HG03066 (cell line): ENCODE data around the gene RPN2.
"Not testable (repeated sequence)": the region's sequence is repeated elsewhere in the genome, so short reads cannot be mapped to it uniquely, and the experiment has no call there.

Experiments used
- ATAC-seq: cut with Tn5 transposase; IDR thresholded peaks from one replicate; pipeline ENCODE4 v1.9.1; 2021; ENCODE audit warnings: low read depth; ENCODE audit not compliant: unreplicated experiment

Gene RPN2

DNA sequence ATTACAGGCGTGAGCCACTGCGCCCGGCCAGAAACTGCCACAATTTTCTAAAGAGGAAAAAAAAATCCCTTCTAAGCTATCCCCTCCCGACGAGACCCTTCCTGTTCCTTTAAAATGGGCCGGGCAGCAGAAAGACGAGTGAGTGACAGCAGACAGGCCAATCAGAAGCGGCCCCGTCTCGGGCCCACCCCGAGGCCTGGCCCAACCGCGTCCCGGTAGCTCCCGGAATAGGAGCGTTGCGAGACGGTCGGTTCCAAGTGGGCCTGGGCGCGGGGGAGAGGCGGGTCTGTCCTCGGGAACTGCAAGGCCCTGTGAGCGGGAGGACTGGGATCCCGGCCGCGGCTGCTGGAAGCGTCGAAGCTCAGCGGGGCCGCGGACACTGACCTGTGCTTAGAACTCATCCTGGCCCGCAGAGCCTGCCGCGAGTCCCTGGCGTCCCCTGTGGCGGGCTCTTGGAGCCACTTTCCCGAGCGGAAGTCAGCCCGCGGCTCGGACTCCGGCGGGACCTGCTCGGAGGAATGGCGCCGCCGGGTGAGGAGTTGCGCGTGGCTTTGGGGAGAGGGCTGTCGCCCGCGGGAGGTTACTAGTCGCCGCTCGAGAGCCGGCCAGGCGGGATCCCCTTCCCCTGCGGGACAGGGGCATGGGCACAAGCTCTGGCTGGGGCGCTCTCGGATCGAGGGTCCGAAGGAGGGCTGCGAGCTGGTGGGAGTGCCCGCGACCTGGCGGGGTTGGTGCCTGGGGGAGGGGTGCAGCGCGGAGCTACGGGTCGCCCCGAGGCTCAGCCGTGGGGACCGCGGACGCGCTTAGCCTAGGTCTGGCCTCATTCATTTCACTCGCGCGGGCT is at the start of gene RPN2, which contains the start of gene MROH8:
RPN2 (plus strand) TSS at position 492 of the 844 bp plus-strand sequence; CDS start at position 519, 27 bp downstream.
MROH8 (minus strand) TSS at position 710 of the 844 bp plus-strand sequence.
- peak; percentile 89 for ATAC-seq

- ATAC-seq, result no peak
Measured at GRCh38 chr20:37131486-37131885, 47.6 kb upstream of the RPN2 start.

- no peak for ATAC-seq
Measured at GRCh38 chr20:37133952-37134351, 45.2 kb upstream of the RPN2 start.

GRCh38 chr20:37137547-37137946 is 41.6 kb upstream of the RPN2 start:
- ATAC-seq, result no peak

DNA sequence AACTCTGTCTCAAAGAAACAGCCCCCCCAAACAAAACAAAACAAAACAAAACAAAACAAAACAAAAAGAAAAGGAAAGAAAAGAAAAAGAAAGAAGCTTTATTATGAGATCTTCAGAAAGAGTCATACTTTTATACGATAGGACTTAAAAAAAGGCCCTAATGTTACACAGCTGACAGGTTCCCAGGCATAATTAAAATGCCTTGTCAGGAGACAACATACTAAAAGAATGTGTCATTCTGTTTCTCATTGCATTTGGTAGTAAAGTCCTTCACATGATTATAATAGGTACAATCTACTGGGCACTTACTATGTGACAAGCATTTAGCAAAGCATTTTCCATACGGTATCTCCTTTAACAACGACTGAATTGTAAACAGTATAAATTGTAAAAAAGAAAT is 36.4 kb upstream of the RPN2 start:
- ATAC-seq, result no peak

- no peak for ATAC-seq
Measured at GRCh38 chr20:37144856-37145404, 34.2 kb upstream of the RPN2 start.

- ATAC-seq, result no peak
Measured at GRCh38 chr20:37147250-37147649, 31.9 kb upstream of the RPN2 start.

DNA sequence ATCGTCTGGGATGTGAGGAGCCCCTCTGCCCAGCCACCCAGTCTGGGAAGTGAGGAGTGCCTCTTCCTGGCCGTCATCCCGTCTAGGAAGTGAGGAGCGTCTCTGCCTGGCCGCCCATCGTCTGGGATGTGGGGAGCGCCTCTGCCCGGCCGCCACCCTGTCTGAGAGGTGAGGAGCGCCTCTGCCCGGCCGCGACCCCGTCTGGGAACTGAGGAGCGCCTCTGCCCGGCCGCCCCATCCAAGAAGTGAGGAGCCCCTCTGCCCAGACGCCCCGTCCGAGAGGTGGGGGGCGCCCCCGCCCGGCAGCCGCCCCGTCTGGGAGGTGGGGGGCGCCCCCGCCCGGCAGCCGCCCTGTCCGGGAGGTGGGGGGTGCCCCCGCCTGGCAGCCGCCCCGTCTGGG is 28.3 kb upstream of the RPN2 start:
- not testable (repeated sequence) for ATAC-seq

DNA sequence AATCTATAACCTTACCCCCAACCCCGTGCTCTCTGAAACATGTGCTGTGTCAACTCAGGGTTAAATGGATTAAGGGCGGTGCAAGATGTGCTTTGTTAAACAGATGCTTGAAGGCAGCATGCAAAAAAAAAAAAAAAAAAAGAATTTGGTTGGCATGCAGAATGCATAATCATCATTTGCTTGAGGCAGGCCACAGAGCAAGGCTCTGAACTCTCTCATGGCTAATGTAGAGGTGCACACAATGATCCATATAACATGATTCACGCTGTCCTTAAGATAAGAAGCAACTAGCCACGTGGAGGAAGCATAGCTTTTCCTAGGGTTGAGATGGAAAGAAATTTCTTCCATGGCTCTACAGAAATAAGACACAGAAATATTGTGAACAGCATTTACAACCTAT is 27.6 kb upstream of the RPN2 start:
- no peak for ATAC-seq

DNA sequence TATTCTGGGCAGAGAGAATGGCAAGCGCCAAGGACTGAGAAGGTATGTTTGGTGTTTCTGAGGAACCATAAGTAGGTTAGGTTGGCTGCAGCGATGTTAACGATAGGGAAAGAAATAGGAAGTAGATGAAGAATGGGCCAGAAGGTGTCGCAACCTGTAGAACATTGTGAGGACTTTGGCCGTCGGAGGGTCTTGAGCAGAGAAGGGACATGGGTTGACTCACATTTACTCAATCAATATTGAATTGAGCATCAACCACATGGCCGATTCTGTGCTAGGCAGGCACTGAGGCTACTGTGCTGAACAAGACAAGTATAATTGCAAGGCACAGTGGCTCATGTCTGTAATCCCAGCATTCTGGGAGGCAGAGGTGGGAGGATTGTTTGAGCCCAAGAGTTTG is 26.8 kb upstream of the RPN2 start:
- ATAC-seq, result no peak

DNA sequence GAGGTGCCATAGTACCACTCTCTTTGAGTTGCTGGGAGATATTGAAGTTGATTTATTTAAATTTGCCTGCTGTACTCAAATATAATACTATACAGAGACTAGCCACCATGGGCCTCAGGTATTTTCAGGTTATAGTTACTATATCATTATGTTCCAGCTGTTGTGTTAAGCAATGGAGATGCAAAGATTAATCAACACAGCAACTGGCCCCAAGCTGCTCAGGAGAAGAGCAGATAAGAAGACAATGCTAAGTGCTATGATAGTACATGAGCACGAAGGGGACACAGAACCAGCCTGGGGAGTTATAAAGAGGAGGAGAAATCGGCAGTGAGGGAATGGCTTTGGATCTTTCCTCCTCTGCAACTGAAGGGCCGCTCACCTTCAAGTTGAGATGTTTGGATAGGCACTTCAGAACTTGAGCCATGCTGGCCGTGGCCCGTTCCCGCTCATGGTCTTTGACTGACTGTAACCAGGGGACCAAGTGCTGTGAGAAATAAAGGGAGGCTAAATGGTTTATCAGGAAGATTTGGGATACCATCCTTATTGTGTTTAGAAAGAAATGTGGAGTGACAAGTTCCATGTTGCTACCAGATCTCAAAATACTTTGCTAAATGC is 24.3 kb upstream of the RPN2 start:
- ATAC-seq, result no peak

DNA sequence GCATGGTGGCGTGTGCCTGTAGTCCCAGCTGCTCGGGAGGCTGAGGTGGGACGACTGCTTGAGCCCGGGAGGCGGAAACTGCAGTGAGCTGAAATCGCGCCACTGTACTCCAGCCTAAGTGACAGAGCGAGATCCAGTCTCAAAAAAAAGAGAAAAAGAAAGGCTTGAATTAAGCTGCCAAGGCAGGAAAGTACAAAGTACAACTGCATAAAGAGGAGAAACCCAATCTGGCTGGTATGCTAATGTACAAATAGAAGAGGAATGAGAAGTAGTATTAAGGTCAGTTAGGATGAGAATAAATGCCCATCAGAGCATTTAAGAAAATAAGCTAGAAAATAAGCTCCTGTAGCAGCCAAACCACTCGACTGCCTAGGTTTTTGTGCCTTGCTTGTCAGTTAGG is 23.1 kb upstream of the RPN2 start:
- ATAC-seq, result no peak

DNA sequence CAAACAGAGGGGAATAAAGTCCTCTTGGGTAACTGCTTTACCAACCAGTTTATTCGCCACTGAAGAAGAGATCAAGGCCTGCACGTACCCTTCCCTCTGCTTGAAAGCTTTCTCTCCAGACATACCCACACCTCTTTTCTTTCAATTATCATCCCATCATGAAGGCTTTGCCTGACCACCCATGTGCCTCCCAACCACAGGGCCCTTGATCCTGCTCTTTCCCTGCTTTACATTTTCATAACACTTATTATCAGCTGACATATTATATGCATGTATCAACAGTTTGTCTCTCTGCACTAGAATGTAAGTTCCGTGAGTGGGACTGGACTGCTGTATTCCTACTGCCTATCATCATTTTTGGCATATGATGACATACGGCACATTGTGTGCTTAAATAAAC is 20.9 kb upstream of the RPN2 start:
- no peak for ATAC-seq

- ATAC-seq, result no peak
Measured at GRCh38 chr20:37160683-37161082, 18.4 kb upstream of the RPN2 start.

DNA sequence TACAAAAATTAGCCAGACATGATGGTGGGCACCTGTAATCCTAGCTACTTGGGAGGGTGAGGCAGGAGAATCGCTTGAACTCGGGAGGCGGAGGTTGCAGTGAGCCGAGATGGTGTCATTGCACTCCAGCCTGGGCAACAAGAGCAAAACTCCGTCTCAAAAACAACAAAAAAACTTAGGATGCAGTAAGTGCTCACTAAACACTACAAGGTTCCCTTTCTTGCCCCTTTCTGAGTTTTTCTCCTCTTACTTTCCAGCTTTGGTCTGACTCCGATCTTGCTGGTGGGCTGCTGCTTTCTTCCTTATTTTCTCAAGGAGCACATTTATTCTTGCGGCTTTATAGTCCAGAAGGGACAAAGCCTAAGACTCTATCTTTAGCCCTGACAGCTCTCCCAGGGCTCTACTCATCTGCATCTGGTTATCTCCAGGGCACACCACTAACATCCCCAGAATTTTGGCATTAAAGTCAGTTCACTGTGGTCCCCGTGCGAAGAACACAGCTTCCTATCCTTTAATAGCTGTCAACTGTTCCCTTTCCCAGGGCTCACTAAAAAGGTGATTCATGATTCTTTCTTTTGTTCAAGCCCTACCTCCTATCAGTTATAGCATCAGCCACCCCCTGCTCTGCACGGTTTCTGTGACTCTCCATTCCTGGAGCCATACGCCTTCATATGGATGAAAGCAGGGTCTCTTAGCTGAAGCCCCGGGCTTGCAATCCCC is 17.1 kb upstream of the RPN2 start:
- ATAC-seq, result no peak

GRCh38 chr20:37162646-37163045 is 16.5 kb upstream of the RPN2 start:
- no peak for ATAC-seq

DNA sequence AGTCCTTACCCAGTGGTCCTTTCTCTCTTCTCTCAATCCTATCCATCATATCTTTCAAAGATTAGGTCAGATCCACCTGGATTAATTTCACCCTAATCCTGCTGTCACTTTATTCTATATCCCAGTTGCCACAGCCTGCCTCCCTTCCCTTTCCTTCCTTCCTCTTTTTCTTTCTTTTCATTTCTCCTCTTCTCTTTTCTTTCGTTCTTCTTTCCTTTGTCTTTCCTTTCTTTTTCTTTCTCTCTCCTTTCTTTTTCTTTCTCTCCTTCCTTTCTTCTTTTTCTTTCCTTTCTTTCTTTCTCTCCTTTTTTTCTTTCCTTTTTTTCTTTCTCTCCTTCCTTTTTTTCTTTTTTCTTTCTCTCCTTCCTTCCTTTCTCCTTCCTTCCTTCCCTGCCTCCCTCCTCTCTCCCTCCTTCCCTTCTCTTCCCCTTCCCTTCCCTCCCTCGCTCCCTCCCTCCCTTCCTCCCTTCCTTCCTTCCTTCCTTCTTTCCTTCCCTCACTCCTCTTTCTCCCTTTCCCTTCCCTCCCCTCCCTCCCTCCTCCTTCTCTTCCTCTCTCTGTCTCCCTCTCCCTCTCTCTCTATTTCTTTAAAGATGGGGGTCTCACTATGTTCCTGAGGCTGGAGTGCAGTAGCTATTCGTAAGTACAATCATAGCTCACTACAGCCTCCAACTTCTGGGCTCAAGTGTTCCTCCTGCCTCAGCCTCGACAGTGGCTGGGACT is 15.1 kb upstream of the RPN2 start:
- no peak for ATAC-seq

- ATAC-seq, result no peak
Measured at GRCh38 chr20:37165031-37165430, 14.1 kb upstream of the RPN2 start.

DNA sequence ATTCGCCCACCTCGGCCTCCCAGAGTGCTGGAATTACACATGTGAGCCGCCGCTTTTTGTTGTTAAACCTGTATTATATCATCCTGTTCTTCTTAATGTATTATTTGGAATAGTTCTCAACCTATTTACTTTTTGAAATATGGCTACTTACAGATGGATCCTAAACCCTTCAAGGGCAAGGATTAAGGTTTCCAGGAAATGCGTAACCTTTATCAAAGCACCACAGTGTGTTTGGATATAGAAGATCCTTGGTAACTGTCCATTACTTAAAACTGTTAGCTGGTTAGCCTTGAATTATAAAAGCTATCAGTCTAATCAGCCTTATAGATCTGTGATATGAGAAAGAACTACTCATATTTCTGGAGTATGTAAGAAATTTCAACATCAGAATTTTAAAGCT is 12.3 kb upstream of the RPN2 start:
- no peak for ATAC-seq

DNA sequence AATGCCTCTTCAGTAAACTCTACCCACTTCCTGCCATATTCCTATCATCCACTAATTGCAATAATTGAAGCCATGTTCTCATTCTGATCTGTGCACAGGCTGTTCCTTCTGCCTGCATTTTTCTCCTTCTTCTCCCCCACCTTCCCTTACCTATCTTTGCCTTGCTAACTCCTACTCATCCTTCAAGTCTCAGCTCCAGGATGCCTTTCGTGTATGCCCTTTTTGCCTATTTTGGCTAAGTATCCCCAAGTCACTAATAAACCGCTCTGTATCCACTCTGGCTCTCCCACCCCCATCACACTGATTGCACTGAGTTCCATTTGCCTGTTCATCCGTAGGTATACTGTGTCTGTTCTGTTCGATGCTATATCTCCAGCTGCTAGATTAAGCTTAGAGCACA is 6.3 kb upstream of the RPN2 start:
- no peak for ATAC-seq
